Keratinocyte (primary cell): Measurements from ENCODE around the gene UBL5. TPM values are rescaled to one million over a fixed set of nuclear protein-coding genes. Genes with fewer than 3 reads are reported as not detected.

Source experiments
- DNase-seq: peaks from one replicate; pipeline ENCODE4 v3.0.0-alpha.2; 2011; ENCODE audit warnings: low read depth, missing footprints, low spot score
- FAIRE-seq: peaks from 2 replicates; lab custom pipeline; 2011; peaks lifted over from hg19 to GRCh38; lab: Jason Lieb, UNC
- H2AFZ ChIP-seq: 2 replicates; pipeline ENCODE4 v1.6.0; 2012; ENCODE audit warnings: low read length, control low read depth, inconsistent platforms; ENCODE audit not compliant: control insufficient read depth
- H3K27ac ChIP-seq: 2 replicates; pipeline ENCODE4 v1.5.1; 2011; ENCODE audit warnings: low read length; ENCODE audit not compliant: control insufficient read depth, insufficient read depth
- H3K27me3 ChIP-seq: 3 replicates; pipeline ENCODE4 v1.6.0; 2011; ENCODE audit warnings: low read length; ENCODE audit not compliant: control insufficient read depth, insufficient read depth; ENCODE audit errors: extremely low read depth
- H3K36me3 ChIP-seq, 2 experiments: 2 replicates in 1 of 2; 3 replicates in 1 of 2; pipeline ENCODE4 v1.5.1; 2011; ENCODE audit warnings: low read length in 2 of 2, mild to moderate bottlenecking in 1 of 2; ENCODE audit not compliant: control insufficient read depth in 2 of 2, insufficient read depth in 2 of 2; ENCODE audit errors: extremely low read depth in 1 of 2
- H3K4me1 ChIP-seq: 3 replicates; pipeline ENCODE4 v1.5.1; 2011; ENCODE audit warnings: low read length; ENCODE audit not compliant: control insufficient read depth, insufficient read depth; ENCODE audit errors: extremely low read depth
- H3K4me2 ChIP-seq: 3 replicates; pipeline ENCODE4 v1.6.0; 2011; ENCODE audit warnings: low read depth, low read length; ENCODE audit not compliant: control insufficient read depth, insufficient read depth; ENCODE audit errors: extremely low read depth
- H3K4me3 ChIP-seq, 3 experiments: fragments of 200-600 bp in 1 of 3; sonication (generic) in 1 of 3; 2 replicates in 2 of 3; 3 replicates in 1 of 3; pipeline ENCODE4 v1.5.1; 2011 to 2016; ENCODE audit warnings: low read length in 3 of 3, mild to moderate bottlenecking in 3 of 3, control low read depth in 2 of 3, inconsistent platforms in 1 of 3, low read depth in 1 of 3, mixed read lengths in 1 of 3, mixed run types in 1 of 3, moderate library complexity in 1 of 3; ENCODE audit not compliant: control insufficient read depth in 2 of 3, insufficient read depth in 2 of 3; ENCODE audit errors: extremely low read depth in 1 of 3
- H3K79me2 ChIP-seq: 2 replicates; pipeline ENCODE4 v1.6.0; 2012; ENCODE audit warnings: low read length; ENCODE audit not compliant: control insufficient read depth, insufficient read depth
- H3K9ac ChIP-seq: 3 replicates; pipeline ENCODE4 v1.6.0; 2011; ENCODE audit warnings: low read length; ENCODE audit not compliant: control insufficient read depth, insufficient read depth; ENCODE audit errors: extremely low read depth
- H3K9me1 ChIP-seq: 3 replicates; pipeline ENCODE4 v1.6.0; 2011; ENCODE audit warnings: low read length; ENCODE audit not compliant: control insufficient read depth, insufficient read depth; ENCODE audit errors: extremely low read depth
- H3K9me3 ChIP-seq: 2 replicates; pipeline ENCODE4 v1.5.1; 2012; ENCODE audit warnings: low read depth, low read length; ENCODE audit not compliant: control insufficient read depth
- H4K20me1 ChIP-seq: 3 replicates; pipeline ENCODE4 v1.6.0; 2011; ENCODE audit warnings: low read length; ENCODE audit not compliant: control insufficient read depth, insufficient read depth; ENCODE audit errors: extremely low read depth
- CTCF ChIP-seq, 3 experiments: IDR thresholded peaks in 1 of 3; conservative IDR thresholded peaks in 1 of 3; optimal IDR thresholded peaks in 1 of 3; 2 replicates in 2 of 3; 3 replicates in 1 of 3; pipeline versions ENCODE3 to v1.5.1; 2011; ENCODE audit warnings: low read length in 3 of 3, mild to moderate bottlenecking in 3 of 3, moderate library complexity in 2 of 3, control low read depth in 1 of 3, inconsistent platforms in 1 of 3; ENCODE audit not compliant: insufficient read depth in 2 of 3; ENCODE audit errors: extremely low read depth in 1 of 3
- EZH2 ChIP-seq: IDR thresholded peaks from one replicate; pipeline ENCODE4 v1.6.1; 2012; ENCODE audit warnings: inconsistent platforms, mild to moderate bottlenecking, low read length, moderate library complexity
- dilution Hi-C: fragments of 300-500 bp; cut with MboI; formaldehyde crosslinking; loops from one replicate; pipeline ENCODE4 v1.7.0; 2020; ENCODE audit warnings: low sequenced_read_pairs; ENCODE audit not compliant: extremely low pct_ligation_motif_present
- polyA plus RNA-seq, 5 experiments: library from polyadenylated mRNA; depleted of rRNA in 3 of 5; stranded (reverse) in 3 of 5; stranded (forward) in 1 of 5; unstranded in 1 of 5; fragments of >200 nt; gene quantifications; 1 replicate in 1 of 5; 2 replicates in 3 of 5; 3 replicates in 1 of 5; pipeline versions ENCODE4 v1.2.1 to v1.2.3, GENCODE V29; 2011 to 2012; ENCODE audit warnings: missing spikeins in 2 of 5, low read depth in 1 of 5, low replicate concordance in 1 of 5

The UBL5 gene
- polyA plus RNA-seq, 1 donor (not counting 4 experiments of a cell fraction or from before 2014, with no cell fraction given) = 995 TPM

DNA sequence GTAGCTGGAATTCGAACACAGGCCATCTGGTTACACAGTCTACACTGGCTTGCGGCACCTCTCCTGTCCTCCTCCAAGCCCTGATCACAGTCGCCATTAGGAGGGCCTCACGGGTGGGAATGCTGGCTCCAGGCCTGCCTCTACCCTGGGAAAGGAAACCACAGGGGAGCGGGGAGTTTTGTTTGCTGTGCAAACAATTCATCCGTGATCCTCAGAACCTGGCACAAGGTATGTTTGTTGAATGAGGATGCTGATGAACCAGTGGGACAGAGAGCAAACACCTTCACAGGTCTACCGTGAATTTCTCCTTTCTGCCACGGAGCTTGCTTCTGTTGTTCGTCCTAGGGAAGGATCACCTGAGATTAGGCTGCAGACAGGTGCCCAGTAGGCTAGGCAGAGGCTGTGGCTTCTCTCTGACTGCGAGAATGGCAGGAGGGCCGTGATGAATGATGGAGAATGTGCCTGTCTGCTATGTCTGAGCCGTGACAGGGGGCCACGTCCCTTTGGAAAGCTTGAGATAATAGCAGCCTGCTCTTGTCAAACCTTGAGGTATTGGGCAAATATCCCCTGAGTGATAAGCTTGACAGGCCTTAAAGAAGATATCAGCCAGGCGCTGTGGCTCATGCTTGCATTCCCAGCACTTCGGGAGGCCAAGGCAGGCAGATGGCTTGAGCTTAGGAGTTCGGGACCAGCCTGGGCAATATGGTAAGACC, 44.1 kb downstream of the UBL5 start:
- TF ChIP-seq CTCF (optimal IDR thresholded peaks at IDR 0.05 in 1 of 3, IDR thresholded peaks at IDR 0.05 in 1 of 3, conservative IDR thresholded peaks at IDR 0.05 in 1 of 3; ENCODE audit: extremely low read depth in 1 of 3, insufficient read depth in 2 of 3, low read length in 3 of 3) (no peak), EZH2 (no peak)
- dilution Hi-C loops = no loop called here
- Histone ChIP-seq H2AFZ (no peak overlapping the region), H3K4me1 (no peaks in the 10 kb centered on the region), H3K4me2 (no peak overlapping the region), H3K36me3 (no peaks in the 10 kb centered on the region), H3K79me2 (no peaks in the 10 kb centered on the region), H3K27ac (no peak overlapping the region), H3K9me1 (no peaks in the 10 kb centered on the region), H4K20me1 (no peaks in the 10 kb centered on the region), H3K27me3 (no peaks in the 10 kb centered on the region), H3K9ac (no peak overlapping the region), H3K9me3 (no peaks in the 10 kb centered on the region), H3K4me3 (no peak overlapping the region)
- FAIRE-seq (no peak), DNase-seq (no peak)

DNA sequence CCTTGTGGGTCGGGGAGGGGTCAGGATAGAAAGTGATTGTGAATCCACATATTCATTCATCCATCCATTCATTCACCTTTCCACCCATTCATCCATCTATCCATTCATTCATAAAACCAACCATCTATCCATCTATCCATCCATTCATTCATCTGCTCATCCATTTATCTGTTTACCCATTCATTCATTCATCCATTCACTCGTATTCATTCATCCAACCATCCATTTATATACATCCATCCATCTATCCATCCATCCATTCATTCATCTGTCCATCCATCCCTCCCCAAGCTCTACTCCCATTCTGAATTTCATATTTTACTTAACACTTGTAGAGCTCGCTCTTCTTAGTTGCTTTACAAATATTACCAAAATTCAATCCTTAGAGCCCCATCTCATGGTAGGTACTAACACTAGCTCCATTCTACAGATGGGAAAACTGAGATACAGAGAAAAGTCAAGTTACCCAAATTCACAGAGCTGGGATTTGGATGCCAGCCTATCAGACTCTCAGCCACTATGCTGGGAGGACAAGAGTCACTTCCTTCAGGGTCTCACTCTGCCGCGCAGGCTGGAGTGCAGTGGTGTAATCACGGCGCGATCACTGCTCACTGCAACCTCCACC, 45.0 kb downstream of the UBL5 start:
- FAIRE-seq (no peak), DNase-seq (no peak)
- peaks cover 4% of the 10 kb centered on the region for H3K4me1 ChIP-seq
- H3K27me3 ChIP-seq = no peaks in the 10 kb centered on the region
- H3K9me1 ChIP-seq = no peaks in the 10 kb centered on the region
- H3K9ac ChIP-seq = no peak overlapping the region
- no peaks in the 10 kb centered on the region for H3K36me3 ChIP-seq
- H4K20me1 ChIP-seq = no peaks in the 10 kb centered on the region
- no peaks in the 10 kb centered on the region for H3K79me2 ChIP-seq
- H3K27ac ChIP-seq = no peak overlapping the region
- H3K9me3 ChIP-seq = no peaks in the 10 kb centered on the region
- H3K4me2 ChIP-seq = no peak overlapping the region
- dilution Hi-C loops = no loop called here
- H2AFZ ChIP-seq = no peak overlapping the region
- TF ChIP-seq EZH2 (no peak), CTCF (optimal IDR thresholded peaks at IDR 0.05 in 1 of 3, IDR thresholded peaks at IDR 0.05 in 1 of 3, conservative IDR thresholded peaks at IDR 0.05 in 1 of 3; ENCODE audit: extremely low read depth in 1 of 3, insufficient read depth in 2 of 3, low read length in 3 of 3) (no peak)
- no peak overlapping the region for H3K4me3 ChIP-seq
